NOMO-1 (cell line): ENCODE data around the gene ZDHHC17.
"Not testable (repeated sequence)": the region's sequence is repeated elsewhere in the genome, so short reads cannot be mapped to it uniquely, and the experiment has no call there.

ENCODE experiments used
- DNase-seq, 2 experiments: peaks; one replicate each; lab custom pipeline; 2025; ENCODE audit not compliant: unreplicated experiment in 2 of 2; lab: John Stamatoyannopoulos, UW

The ZDHHC17 gene

GRCh38 chr12:76763746-76764675 is at the start of gene ZDHHC17:
Gene ZDHHC17, plus strand, starts transcription at chr12:76764115. Its CDS starts 122 bp downstream, at chr12:76764237.
- DNase-seq, result peak; percentile 86 to 92

DNA sequence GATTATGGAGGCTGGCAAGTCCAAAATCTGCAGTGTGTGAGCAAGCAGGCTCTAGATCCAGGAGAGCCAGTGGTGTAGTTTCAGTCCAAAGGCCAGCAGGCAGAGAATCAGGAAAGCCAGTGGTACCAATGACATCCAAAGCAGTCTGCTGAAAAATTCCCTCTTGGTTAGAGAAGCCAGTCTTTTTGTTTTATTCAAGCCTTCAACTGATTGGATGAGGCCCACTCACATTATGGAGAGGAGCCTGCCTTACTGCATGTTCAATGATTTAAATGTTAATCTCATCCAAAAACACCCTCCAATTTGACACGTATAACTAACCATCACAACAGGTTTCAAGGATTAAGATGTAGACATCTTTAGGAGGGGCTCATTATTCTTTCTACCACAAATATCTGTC is 49.5 kb upstream of the ZDHHC17 start:
- DNase-seq, result no peak

GRCh38 chr12:76714861-76715260 is 49.1 kb upstream of the ZDHHC17 start:
- no peak for DNase-seq

- DNase-seq, result no peak
These were observed 48.6 kb upstream of the ZDHHC17 start for GRCh38 chr12:76715332-76715731.

GRCh38 chr12:76717314-76717713 is 46.6 kb upstream of the ZDHHC17 start:
- DNase-seq, result no peak

GRCh38 chr12:76719171-76720041 is 44.5 kb upstream of the ZDHHC17 start:
- no peak for DNase-seq

DNA sequence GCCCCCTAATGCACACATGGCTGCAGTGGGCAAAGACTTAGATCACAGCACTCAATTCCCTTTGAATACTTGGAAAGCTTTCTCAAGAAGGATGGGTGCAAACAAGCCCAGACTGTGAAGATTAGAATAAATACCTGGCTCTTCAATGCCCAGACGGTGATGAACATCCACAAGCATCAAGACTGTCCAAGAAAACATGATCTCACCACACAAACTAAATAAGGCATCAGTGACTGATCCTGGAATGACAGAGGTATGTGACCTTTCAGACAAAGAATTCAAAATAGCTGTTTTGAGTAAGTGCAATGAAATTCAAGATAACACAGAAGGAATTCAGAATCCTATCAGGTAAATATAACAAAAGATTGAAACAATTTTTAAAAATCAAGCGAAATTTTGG is 43.8 kb upstream of the ZDHHC17 start:
- DNase-seq, result no peak

GRCh38 chr12:76726626-76727025 is 37.3 kb upstream of the ZDHHC17 start:
- DNase-seq, result no peak

GRCh38 chr12:76732188-76732587 is 31.7 kb upstream of the ZDHHC17 start:
- DNase-seq, result not testable (repeated sequence)

DNA sequence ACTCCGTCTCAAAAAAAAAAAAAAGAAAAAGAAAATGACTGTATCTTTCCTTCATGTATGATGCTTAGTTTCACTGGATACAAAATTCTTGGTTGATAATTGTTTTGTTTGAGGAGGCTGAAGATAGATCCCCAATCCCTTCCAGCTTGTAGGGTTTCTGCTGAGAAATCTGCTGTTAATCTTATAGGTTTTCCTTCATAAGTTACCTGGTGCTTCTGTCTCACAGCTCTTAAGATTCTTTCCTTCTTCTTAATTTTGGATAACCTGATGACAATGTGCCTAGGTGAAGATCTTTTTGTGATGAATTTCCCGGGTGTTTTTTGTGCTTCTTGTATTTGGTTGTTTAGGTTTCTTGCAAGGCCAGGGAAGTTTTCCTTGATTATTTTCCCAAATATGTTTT is 26.2 kb upstream of the ZDHHC17 start:
- DNase-seq, result not testable (repeated sequence)

DNA sequence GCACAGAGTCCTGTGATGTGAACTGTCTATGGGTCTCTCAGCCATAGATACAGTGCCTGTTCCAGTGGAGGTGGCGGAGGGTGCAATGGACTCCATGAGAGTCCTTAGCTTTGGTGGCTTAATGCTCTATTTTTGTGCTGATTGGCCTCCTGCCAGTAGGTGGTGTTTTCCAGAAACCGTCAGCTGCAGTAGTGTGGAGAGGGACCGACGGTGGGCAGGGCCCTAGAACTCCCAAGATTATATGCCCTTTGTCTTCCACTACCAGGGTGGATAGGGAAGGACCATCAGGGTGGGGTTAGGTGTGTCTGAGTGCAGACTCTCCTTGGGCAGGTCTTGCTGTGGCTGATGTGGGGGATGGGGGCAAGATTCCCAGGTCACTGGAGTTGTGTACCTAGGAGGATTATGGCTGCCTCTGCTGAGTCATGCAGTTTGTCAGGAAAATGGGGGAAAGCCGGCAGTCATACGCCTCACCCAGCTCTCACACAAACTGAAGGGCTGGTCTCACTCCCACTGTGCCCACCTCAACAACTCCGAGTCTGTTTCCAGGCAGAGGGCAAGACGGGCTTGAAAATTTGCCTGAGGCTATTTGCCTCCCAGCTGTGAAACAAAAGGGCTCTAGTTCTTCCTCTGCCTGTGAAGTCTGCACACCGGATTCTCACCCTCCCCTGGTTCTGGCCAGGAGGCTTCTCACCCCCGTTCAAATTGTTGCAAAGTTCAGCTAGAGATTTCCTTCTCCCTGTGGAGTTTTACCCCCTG is 24.9 kb upstream of the ZDHHC17 start:
- DNase-seq, result no peak

GRCh38 chr12:76739896-76740295 is 24.0 kb upstream of the ZDHHC17 start:
- no peak for DNase-seq

- DNase-seq, result no peak
These were observed 23.4 kb upstream of the ZDHHC17 start for GRCh38 chr12:76740501-76740900.

DNA sequence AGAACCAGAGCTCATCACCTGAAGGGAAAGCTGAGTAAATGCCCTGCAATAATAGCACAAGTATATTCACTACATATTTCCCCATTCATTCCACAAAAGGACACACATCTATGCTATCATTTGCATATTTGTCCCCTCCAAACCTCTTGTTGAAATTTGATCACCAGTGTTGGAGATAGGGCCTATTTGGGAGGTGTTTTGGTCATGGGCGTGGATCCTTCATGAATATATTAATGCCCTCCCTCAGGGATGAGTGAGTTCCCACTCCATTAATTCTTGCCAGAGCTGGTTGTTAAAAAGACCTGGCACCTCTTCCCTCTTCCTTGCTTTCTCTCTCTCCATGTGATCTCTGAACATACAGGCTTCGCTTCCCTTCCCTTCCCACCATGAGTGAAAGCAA is 18.6 kb upstream of the ZDHHC17 start:
- no peak for DNase-seq

DNA sequence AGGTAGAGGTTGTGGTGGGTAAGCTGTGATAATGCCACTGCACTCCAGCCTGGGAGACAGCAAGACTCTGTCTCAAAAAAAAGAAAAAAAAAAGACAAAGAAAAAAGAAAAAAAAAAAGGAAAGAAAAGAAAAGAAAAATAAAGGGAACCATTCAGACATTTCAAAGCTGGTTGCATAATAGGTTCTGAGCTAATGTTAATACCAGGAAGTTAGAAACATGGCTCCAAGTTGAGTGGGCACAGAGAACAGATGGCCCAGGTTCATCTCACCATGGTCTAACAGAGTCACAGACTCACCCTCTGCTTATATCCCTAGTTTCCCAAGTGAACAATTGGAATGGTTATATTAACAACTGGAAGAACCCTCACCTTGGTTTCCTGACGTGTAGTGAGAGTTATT is 17.4 kb upstream of the ZDHHC17 start:
- peak in 1 of 2 experiments; percentile 53 for DNase-seq

- no peak for DNase-seq
These were observed 16.7 kb upstream of the ZDHHC17 start for GRCh38 chr12:76747245-76747644.

GRCh38 chr12:76755829-76756379 is 8.0 kb upstream of the ZDHHC17 start:
- DNase-seq, result no peak

DNA sequence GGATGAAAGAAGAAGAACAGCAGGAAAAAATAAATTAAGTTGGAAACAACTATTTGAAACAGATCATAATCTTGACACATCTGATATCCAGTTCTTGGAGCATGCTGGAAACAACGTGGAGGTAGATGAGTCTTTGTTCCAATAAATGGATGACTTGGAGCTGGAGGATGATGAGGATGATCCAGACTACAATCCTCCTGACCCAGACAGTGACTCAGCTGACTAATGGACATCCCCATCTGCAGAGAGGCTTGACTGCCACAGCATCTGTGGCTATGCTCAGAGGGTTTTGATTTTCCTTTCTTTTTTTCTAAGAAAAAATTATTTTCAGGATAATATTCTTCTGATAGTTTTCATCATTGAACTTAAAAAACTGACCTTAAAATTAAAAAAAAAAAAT is 6.2 kb upstream of the ZDHHC17 start:
- no peak for DNase-seq

DNA sequence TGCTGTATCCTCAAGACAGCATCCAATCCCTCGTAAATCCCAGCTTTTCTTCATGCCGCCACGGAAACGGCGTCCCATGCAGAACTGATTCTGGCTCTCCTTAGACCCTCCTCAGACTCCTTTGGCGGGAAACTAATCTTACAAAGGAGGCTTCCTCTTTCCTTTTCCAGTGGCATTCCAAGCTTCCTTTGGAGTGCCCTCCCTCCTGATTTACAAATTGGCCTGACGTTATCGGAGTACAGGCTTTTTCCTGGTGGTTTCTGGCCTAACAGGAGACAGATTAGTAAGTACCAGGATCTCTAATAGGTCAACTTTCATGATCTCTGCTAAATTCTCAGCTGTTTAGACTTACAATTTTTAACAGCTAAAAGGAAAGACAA is 1.3 kb upstream of the ZDHHC17 start:
- DNase-seq, result no peak

- DNase-seq, result peak in 1 of 2 experiments; percentile 25
These were observed 941 bp downstream of the ZDHHC17 start for GRCh38 chr12:76764856-76765255.

- no peak for DNase-seq
These were observed 1.7 kb downstream of the ZDHHC17 start for GRCh38 chr12:76765598-76765997.
